HEK293 (cell line): Measurements from ENCODE around the gene CH25H.

Source experiments
- BCL11B ChIP-seq: fragments of 450-650 bp; formaldehyde crosslinking; IDR thresholded peaks from 2 replicates; pipeline ENCODE4 v1.5.1; 2016; ENCODE audit warnings: low read depth, missing biosample characterization, missing genetic modification characterization
- IKZF3 ChIP-seq: fragments of 450-650 bp; IDR thresholded peaks from 2 replicates; pipeline ENCODE4 v1.5.0; 2018; ENCODE audit warnings: missing biosample characterization, mild to moderate bottlenecking, missing genetic modification characterization, moderate library complexity
- KLF10 ChIP-seq: fragments of 450-650 bp; IDR thresholded peaks from 2 replicates; pipeline ENCODE4 v1.5.1; 2018; ENCODE audit warnings: missing biosample characterization, mild to moderate bottlenecking, missing genetic modification characterization
- KLF9 ChIP-seq: fragments of 450-650 bp; formaldehyde crosslinking; IDR thresholded peaks from 2 replicates; pipeline ENCODE4 v1.5.1; 2016; ENCODE audit warnings: missing biosample characterization, missing genetic modification characterization, low read depth
- MYNN ChIP-seq: fragments of 450-650 bp; formaldehyde crosslinking; IDR thresholded peaks from 2 replicates; pipeline ENCODE4 v1.5.1; 2016; ENCODE audit warnings: missing biosample characterization, missing genetic modification characterization, borderline replicate concordance
- OVOL3 ChIP-seq: fragments of 450-650 bp; formaldehyde crosslinking; IDR thresholded peaks from 2 replicates; pipeline ENCODE4 v1.5.1; 2016; ENCODE audit warnings: missing biosample characterization, missing genetic modification characterization
- PATZ1 ChIP-seq: fragments of 450-650 bp; formaldehyde crosslinking; IDR thresholded peaks from 2 replicates; pipeline ENCODE4 v1.5.1; 2016; ENCODE audit warnings: missing biosample characterization, missing genetic modification characterization
- PBX3 ChIP-seq: sonication (generic); formaldehyde crosslinking; IDR thresholded peaks from 2 replicates; pipeline ENCODE4 v1.8.1; 2022; ENCODE audit warnings: mild to moderate bottlenecking, moderate library complexity, missing genetic modification reagents
- SP2 ChIP-seq: fragments of 450-650 bp; formaldehyde crosslinking; IDR thresholded peaks from 2 replicates; pipeline ENCODE4 v1.5.1; 2016; ENCODE audit warnings: missing biosample characterization, missing genetic modification characterization
- ZBTB1 ChIP-seq: fragments of 450-650 bp; formaldehyde crosslinking; IDR thresholded peaks from 2 replicates; pipeline ENCODE4 v1.5.1; 2016; ENCODE audit warnings: missing biosample characterization, missing genetic modification characterization
- ZBTB17 ChIP-seq: fragments of 450-650 bp; formaldehyde crosslinking; IDR thresholded peaks from 2 replicates; pipeline ENCODE4 v1.5.1; 2016; ENCODE audit warnings: missing biosample characterization, missing genetic modification characterization
- ZEB2 ChIP-seq: fragments of 450-650 bp; formaldehyde crosslinking; IDR thresholded peaks from 2 replicates; pipeline ENCODE4 v1.5.1; 2016; ENCODE audit warnings: missing biosample characterization, missing genetic modification characterization
- ZFP69B ChIP-seq: fragments of 450-650 bp; formaldehyde crosslinking; IDR thresholded peaks from 2 replicates; pipeline ENCODE4 v1.5.1; 2016; ENCODE audit warnings: missing biosample characterization, missing genetic modification characterization
- ZNF10 ChIP-seq: fragments of 450-650 bp; formaldehyde crosslinking; IDR thresholded peaks from 2 replicates; pipeline ENCODE4 v1.5.1; 2017; ENCODE audit warnings: missing biosample characterization, missing genetic modification characterization
- ZNF112 ChIP-seq: fragments of 450-650 bp; formaldehyde crosslinking; IDR thresholded peaks from 2 replicates; pipeline ENCODE4 v1.5.0; 2017; ENCODE audit warnings: missing biosample characterization, missing genetic modification characterization
- ZNF114 ChIP-seq: fragments of 450-650 bp; formaldehyde crosslinking; IDR thresholded peaks from 2 replicates; pipeline ENCODE4 v1.5.0; 2017; ENCODE audit warnings: missing biosample characterization, missing genetic modification characterization
- ZNF2 ChIP-seq: fragments of 450-650 bp; formaldehyde crosslinking; IDR thresholded peaks from 2 replicates; pipeline ENCODE4 v1.5.1; 2016; ENCODE audit warnings: missing biosample characterization, missing genetic modification characterization
- ZNF280C ChIP-seq: fragments of 450-650 bp; formaldehyde crosslinking; IDR thresholded peaks from 2 replicates; pipeline ENCODE4 v1.5.1; 2016; ENCODE audit warnings: missing biosample characterization, missing genetic modification characterization
- ZNF341 ChIP-seq: fragments of 450-650 bp; formaldehyde crosslinking; IDR thresholded peaks from 2 replicates; pipeline ENCODE4; 2016; ENCODE audit warnings: low read depth, missing biosample characterization, missing genetic modification characterization
- ZNF362 ChIP-seq: fragments of 450-650 bp; formaldehyde crosslinking; IDR thresholded peaks from 2 replicates; pipeline ENCODE4 v1.5.1; 2016; ENCODE audit warnings: missing biosample characterization, missing genetic modification characterization
- ZNF48 ChIP-seq: fragments of 450-650 bp; formaldehyde crosslinking; IDR thresholded peaks from 2 replicates; pipeline ENCODE4 v1.5.1; 2016; ENCODE audit warnings: missing biosample characterization, missing genetic modification characterization
- ZNF529 ChIP-seq: fragments of 450-650 bp; formaldehyde crosslinking; IDR thresholded peaks from 2 replicates; pipeline ENCODE4 v1.5.1; 2017; ENCODE audit warnings: missing genetic modification characterization, missing biosample characterization; ENCODE audit not compliant: insufficient replicate concordance
- ZNF544 ChIP-seq: fragments of 450-650 bp; formaldehyde crosslinking; IDR thresholded peaks from 2 replicates; pipeline ENCODE4 v1.5.0; 2017; ENCODE audit warnings: missing biosample characterization, missing genetic modification characterization
- ZNF548 ChIP-seq: fragments of 450-650 bp; formaldehyde crosslinking; IDR thresholded peaks from 2 replicates; pipeline ENCODE4 v1.5.1; 2016; ENCODE audit warnings: missing biosample characterization, missing genetic modification characterization
- ZNF585B ChIP-seq: fragments of 450-650 bp; formaldehyde crosslinking; IDR thresholded peaks from 2 replicates; pipeline ENCODE4 v1.5.1; 2016; ENCODE audit warnings: missing biosample characterization, missing genetic modification characterization
- ZNF600 ChIP-seq: fragments of 450-650 bp; formaldehyde crosslinking; IDR thresholded peaks from 2 replicates; pipeline ENCODE4 v1.5.1; 2016; ENCODE audit warnings: missing biosample characterization, missing genetic modification characterization
- ZNF610 ChIP-seq: fragments of 450-650 bp; formaldehyde crosslinking; IDR thresholded peaks from 2 replicates; pipeline ENCODE4 v1.5.1; 2016; ENCODE audit warnings: missing biosample characterization, missing genetic modification characterization, borderline replicate concordance
- ZNF664 ChIP-seq: fragments of 450-650 bp; formaldehyde crosslinking; IDR thresholded peaks from 2 replicates; pipeline ENCODE4 v1.5.1; 2016; ENCODE audit warnings: missing biosample characterization, missing genetic modification characterization
- ZNF843 ChIP-seq: fragments of 450-650 bp; formaldehyde crosslinking; IDR thresholded peaks from 2 replicates; pipeline ENCODE4 v1.5.1; 2016; ENCODE audit warnings: missing biosample characterization, missing genetic modification characterization
- ZSCAN30 ChIP-seq: fragments of 450-650 bp; IDR thresholded peaks from 2 replicates; pipeline ENCODE4 v1.5.1; 2018; ENCODE audit warnings: missing biosample characterization, mild to moderate bottlenecking, missing genetic modification characterization, moderate library complexity
- ZXDB ChIP-seq: fragments of 450-650 bp; formaldehyde crosslinking; IDR thresholded peaks from 2 replicates; pipeline ENCODE4 v1.5.1; 2016; ENCODE audit warnings: missing biosample characterization, missing genetic modification characterization
- TF ChIP-seq, protein P1 (sequence below): fragments of 450-650 bp; IDR thresholded peaks from 2 replicates; pipeline ENCODE4 v1.5.1; 2018; ENCODE audit warnings: missing biosample characterization, mild to moderate bottlenecking, missing genetic modification characterization

The CH25H gene

GRCh38 chr10:89207181-89207800 lies at the start of gene CH25H (continued):
- TF ChIP-seq KLF10 (tag by site-specific recombination): no peak
- TF ChIP-seq ZNF48 (tag by site-specific recombination): no peak
- TF ChIP-seq ZNF341 (tag by site-specific recombination): peak; percentile 64
- no peak for TF ChIP-seq OVOL3 (tag by site-specific recombination)
- TF ChIP-seq ZXDB (tag by site-specific recombination): 0 out of 2 replicates have a peak, but pooled peaks have one; percentile 8
- TF ChIP-seq ZNF114 (tag by site-specific recombination): no peak
- 0 out of 2 replicates have a peak, but pooled peaks have one; percentile 41 for TF ChIP-seq ZEB2 (tag by site-specific recombination)
- TF ChIP-seq ZNF600 (tag by site-specific recombination): 0 out of 2 replicates have a peak, but pooled peaks have one; percentile 17
- TF ChIP-seq ZBTB1: no peak
- TF ChIP-seq MYNN (tag by site-specific recombination): no peak
- no peak for TF ChIP-seq ZNF664
- no peak for TF ChIP-seq KLF9
- TF ChIP-seq ZNF10 (tag by site-specific recombination): 0 out of 2 replicates have a peak, but pooled peaks have one; percentile 7
- no peak for TF ChIP-seq ZNF2 (tag by site-specific recombination)
- no peak for TF ChIP-seq ZNF548
- TF ChIP-seq ZFP69B: no peak
- peak; percentile 59; the same call in 1 of the 2 replicates for TF ChIP-seq IKZF3 (tag by site-specific recombination)
- no peak for TF ChIP-seq ZNF280C (tag by site-specific recombination)
- no peak for TF ChIP-seq ZNF544 (tag by site-specific recombination)
- no peak for TF ChIP-seq BCL11B (tag by site-specific recombination)
- no peak for TF ChIP-seq ZNF529 (tag by site-specific recombination)
- TF ChIP-seq PATZ1: 0 out of 2 replicates have a peak, but pooled peaks have one; percentile 25
- TF ChIP-seq SP2 (tag by site-specific recombination): no peak
- TF ChIP-seq ZNF843 (tag by site-specific recombination): no peak
- 0 out of 2 replicates have a peak, but pooled peaks have one; percentile 18 for TF ChIP-seq ZNF610 (tag by site-specific recombination)
- TF ChIP-seq ZNF112 (tag by site-specific recombination): no peak
- TF ChIP-seq, protein P1, sequence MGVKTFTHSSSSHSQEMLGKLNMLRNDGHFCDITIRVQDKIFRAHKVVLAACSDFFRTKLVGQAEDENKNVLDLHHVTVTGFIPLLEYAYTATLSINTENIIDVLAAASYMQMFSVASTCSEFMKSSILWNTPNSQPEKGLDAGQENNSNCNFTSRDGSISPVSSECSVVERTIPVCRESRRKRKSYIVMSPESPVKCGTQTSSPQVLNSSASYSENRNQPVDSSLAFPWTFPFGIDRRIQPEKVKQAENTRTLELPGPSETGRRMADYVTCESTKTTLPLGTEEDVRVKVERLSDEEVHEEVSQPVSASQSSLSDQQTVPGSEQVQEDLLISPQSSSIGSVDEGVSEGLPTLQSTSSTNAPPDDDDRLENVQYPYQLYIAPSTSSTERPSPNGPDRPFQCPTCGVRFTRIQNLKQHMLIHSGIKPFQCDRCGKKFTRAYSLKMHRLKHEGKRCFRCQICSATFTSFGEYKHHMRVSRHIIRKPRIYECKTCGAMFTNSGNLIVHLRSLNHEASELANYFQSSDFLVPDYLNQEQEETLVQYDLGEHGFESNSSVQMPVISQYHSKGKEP (tag by site-specific recombination): peak; percentile 40; the same call in 1 of the 2 replicates
- TF ChIP-seq ZNF362 (tag by site-specific recombination): no peak
- 0 out of 2 replicates have a peak, but pooled peaks have one; percentile 26 for TF ChIP-seq ZSCAN30 (tag by site-specific recombination)
- no peak for TF ChIP-seq PBX3 (CRISPR knock-in tag)
- TF ChIP-seq ZBTB17 (tag by site-specific recombination): peak; percentile 97
- TF ChIP-seq ZNF585B: no peak
- TF ChIP-seq, all 188 proteins: peak for 18
